Activated naive CD8-positive, alpha-beta T cell treated with anti-CD3 and anti-CD28 coated beads, Interleukin-2, amount 50 U/mL, for 24 hours (primary cell): ENCODE data around the gene CLCN1.

Experiments used
- ATAC-seq: fragments of 150-1000 bp; cut with Tn5 transposase; one replicate; pipeline ENCODE4 v1.10.0; 2021
- DNase-seq: peaks from one replicate; pipeline ENCODE4 v3.0.0; 2021
- H3K27ac Mint-ChIP-seq: one replicate; pipeline ENCODE4 v1.8.0; 2021; ENCODE audit warnings: mild to moderate bottlenecking, mixed read lengths
- H3K27me3 Mint-ChIP-seq: one replicate; pipeline ENCODE4 v1.8.0; 2021; ENCODE audit warnings: mixed read lengths
- H3K36me3 Mint-ChIP-seq: one replicate; pipeline ENCODE4 v1.8.0; 2021; ENCODE audit warnings: low read depth, mixed read lengths
- H3K4me1 Mint-ChIP-seq: one replicate; pipeline ENCODE4 v1.8.0; 2021; ENCODE audit warnings: mixed read lengths
- H3K4me3 Mint-ChIP-seq: one replicate; pipeline ENCODE4 v1.8.0; 2021; ENCODE audit warnings: mild to moderate bottlenecking, moderate library complexity, mixed read lengths
- H3K9me3 Mint-ChIP-seq: one replicate; pipeline ENCODE4 v1.8.0; 2021; ENCODE audit warnings: mixed read lengths

CLCN1 gene

GRCh38 chr7:143334244-143334643, 18.3 kb downstream of the CLCN1 start:
- DNase-seq (no peak), ATAC-seq (no peak)
- Mint-ChIP-seq H3K27ac (no peak overlapping the region), H3K4me3 (no peak overlapping the region), H3K4me1 (no peaks in the 10 kb centered on the region), H3K9me3 (no peaks in the 10 kb centered on the region), H3K36me3 (no peaks in the 10 kb centered on the region), H3K27me3 (peaks cover 2% of the 10 kb centered on the region)

- Mint-ChIP-seq H3K4me3 (no peak overlapping the region), H3K4me1 (no peaks in the 10 kb centered on the region), H3K27me3 (peaks cover 2% of the 10 kb centered on the region), H3K9me3 (no peaks in the 10 kb centered on the region), H3K36me3 (no peaks in the 10 kb centered on the region), H3K27ac (no peak overlapping the region)
- ATAC-seq: no peak
- no peak for DNase-seq
Observed at GRCh38 chr7:143337216-143337615, 21.3 kb downstream of the CLCN1 start.

DNA sequence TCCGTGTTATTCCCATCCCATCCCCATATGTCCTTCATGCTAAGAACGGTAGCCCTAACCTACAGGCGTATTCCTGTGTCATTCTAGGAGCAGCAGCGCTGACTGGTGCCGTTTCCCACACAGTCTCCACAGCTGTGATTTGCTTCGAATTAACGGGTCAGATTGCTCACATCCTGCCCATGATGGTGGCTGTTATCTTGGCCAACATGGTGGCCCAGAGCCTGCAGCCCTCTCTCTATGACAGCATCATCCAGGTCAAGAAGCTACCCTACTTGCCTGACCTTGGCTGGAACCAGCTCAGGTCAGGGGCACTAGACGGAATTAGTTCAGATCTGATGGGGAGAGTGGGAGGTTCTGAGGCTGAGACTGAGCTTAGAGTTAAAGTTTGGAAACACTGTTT, 25.9 kb downstream of the CLCN1 start:
- Mint-ChIP-seq H3K27me3 (peaks cover 9% of the 10 kb centered on the region), H3K4me3 (no peak overlapping the region), H3K4me1 (peaks cover 8% of the 10 kb centered on the region), H3K9me3 (no peaks in the 10 kb centered on the region), H3K36me3 (no peaks in the 10 kb centered on the region), H3K27ac (no peak overlapping the region)
- DNase-seq (no peak), ATAC-seq (no peak)

- Mint-ChIP-seq H3K9me3 (no peaks in the 10 kb centered on the region), H3K36me3 (no peaks in the 10 kb centered on the region), H3K4me3 (no peak overlapping the region), H3K4me1 (peaks cover 8% of the 10 kb centered on the region), H3K27ac (no peak overlapping the region), H3K27me3 (peaks cover 12% of the 10 kb centered on the region)
- no peak for ATAC-seq
- no peak for DNase-seq
Observed at GRCh38 chr7:143343596-143343995, 27.7 kb downstream of the CLCN1 start.

- Mint-ChIP-seq H3K4me3 (peak overlapping the region; percentile 55), H3K27me3 (peaks cover 12% of the 10 kb centered on the region), H3K4me1 (peaks cover 8% of the 10 kb centered on the region), H3K27ac (no peak overlapping the region), H3K9me3 (no peaks in the 10 kb centered on the region), H3K36me3 (no peaks in the 10 kb centered on the region)
- DNase-seq (peak; percentile 73), ATAC-seq (peak; percentile 99)
Observed at GRCh38 chr7:143345428-143345900, 29.6 kb downstream of the CLCN1 start.

DNA sequence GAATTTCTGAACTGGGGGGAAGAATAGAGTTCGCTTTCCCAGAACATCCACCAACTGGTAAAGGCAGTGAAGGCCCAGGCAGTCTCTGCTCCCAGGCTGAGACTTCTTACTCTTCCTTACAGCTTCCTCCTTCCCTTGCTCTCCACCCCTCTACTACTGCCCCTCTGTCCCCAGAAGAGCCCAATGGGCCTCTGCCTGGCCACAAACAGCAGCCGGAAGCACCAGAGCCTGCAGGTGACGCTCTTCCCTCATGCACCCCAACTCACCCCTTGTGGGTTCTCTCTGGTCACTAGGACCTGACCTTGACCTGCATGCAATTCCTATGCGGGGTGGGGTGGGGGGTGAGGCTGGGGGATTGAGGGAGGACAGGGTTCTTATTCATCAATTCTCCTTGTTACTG, 30.1 kb downstream of the CLCN1 start:
- H3K4me1 Mint-ChIP-seq: peaks cover 8% of the 10 kb centered on the region
- no peak overlapping the region for H3K4me3 Mint-ChIP-seq
- H3K27me3 Mint-ChIP-seq: peaks cover 12% of the 10 kb centered on the region
- no peaks in the 10 kb centered on the region for H3K9me3 Mint-ChIP-seq
- H3K27ac Mint-ChIP-seq: no peak overlapping the region
- ATAC-seq (no peak), DNase-seq (no peak)
- no peaks in the 10 kb centered on the region for H3K36me3 Mint-ChIP-seq

GRCh38 chr7:143347950-143348349, 32.0 kb downstream of the CLCN1 start:
- Mint-ChIP-seq H3K27me3 (peaks cover 12% of the 10 kb centered on the region), H3K9me3 (no peaks in the 10 kb centered on the region), H3K4me1 (peaks cover 10% of the 10 kb centered on the region), H3K4me3 (no peak overlapping the region), H3K36me3 (no peaks in the 10 kb centered on the region), H3K27ac (no peak overlapping the region)
- DNase-seq (no peak), ATAC-seq (no peak)

DNA sequence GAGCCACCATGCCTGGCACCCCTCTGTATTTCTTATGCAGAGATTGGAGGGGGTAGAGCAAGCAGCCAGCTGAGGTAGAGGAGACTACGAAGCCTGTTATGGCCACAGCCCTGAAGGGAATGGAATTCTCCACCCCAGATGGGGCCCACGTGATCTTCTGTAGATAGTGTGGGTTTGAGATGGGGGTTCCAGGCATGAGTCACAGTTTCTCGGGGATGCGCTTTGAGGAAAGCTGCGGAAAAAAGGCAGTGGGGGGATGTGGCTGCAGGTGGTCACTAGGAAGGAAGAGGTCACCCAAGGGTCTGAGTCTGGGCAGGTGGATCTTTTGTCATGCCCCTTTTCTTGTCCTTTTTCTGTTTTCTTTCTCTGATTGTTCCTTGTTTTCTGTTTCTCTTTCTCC, 35.1 kb downstream of the CLCN1 start:
- Mint-ChIP-seq H3K4me3 (no peak overlapping the region), H3K9me3 (no peaks in the 10 kb centered on the region), H3K27ac (no peak overlapping the region), H3K4me1 (peaks cover 3% of the 10 kb centered on the region), H3K27me3 (peaks cover 8% of the 10 kb centered on the region), H3K36me3 (no peaks in the 10 kb centered on the region)
- DNase-seq (no peak), ATAC-seq (no peak)

GRCh38 chr7:143351574-143351973, 35.7 kb downstream of the CLCN1 start:
- Mint-ChIP-seq H3K9me3 (no peaks in the 10 kb centered on the region), H3K27me3 (peaks cover 5% of the 10 kb centered on the region), H3K4me1 (peaks cover 3% of the 10 kb centered on the region), H3K27ac (no peak overlapping the region), H3K36me3 (no peaks in the 10 kb centered on the region), H3K4me3 (no peak overlapping the region)
- no peak for ATAC-seq
- no peak for DNase-seq

- Mint-ChIP-seq H3K27ac (no peak overlapping the region), H3K36me3 (no peaks in the 10 kb centered on the region), H3K9me3 (no peaks in the 10 kb centered on the region), H3K4me1 (peaks cover 3% of the 10 kb centered on the region), H3K27me3 (no peaks in the 10 kb centered on the region), H3K4me3 (no peak overlapping the region)
- no peak for DNase-seq
- no peak for ATAC-seq
Observed at GRCh38 chr7:143352531-143353002, 36.7 kb downstream of the CLCN1 start.

DNA sequence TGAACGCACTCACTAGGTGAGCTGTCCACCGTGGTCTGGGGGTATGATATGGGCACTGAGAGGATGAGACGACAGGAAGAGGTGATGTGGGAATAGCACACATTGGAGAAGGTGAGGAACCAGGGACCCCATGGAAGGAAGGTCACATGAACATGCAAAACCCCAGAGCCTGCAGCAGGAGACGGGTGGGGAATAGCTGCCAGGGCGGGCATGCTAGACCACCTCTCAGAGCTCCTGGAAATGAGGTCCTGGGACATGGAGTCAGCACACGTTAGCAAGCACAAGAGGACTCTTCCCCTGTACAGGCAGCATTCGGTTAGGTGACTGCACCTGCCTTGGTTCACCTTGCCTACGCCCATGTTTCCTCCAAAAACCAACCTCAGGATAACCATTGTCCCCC, 38.5 kb downstream of the CLCN1 start:
- Mint-ChIP-seq H3K27ac (no peak overlapping the region), H3K27me3 (peaks cover 2% of the 10 kb centered on the region), H3K9me3 (no peaks in the 10 kb centered on the region), H3K4me1 (peaks cover 3% of the 10 kb centered on the region), H3K4me3 (no peak overlapping the region), H3K36me3 (no peaks in the 10 kb centered on the region)
- DNase-seq (no peak), ATAC-seq (no peak)

- H3K36me3 Mint-ChIP-seq: no peaks in the 10 kb centered on the region
- DNase-seq: no peak
- no peak overlapping the region for H3K4me3 Mint-ChIP-seq
- no peak for ATAC-seq
- H3K9me3 Mint-ChIP-seq: no peaks in the 10 kb centered on the region
- peaks cover 2% of the 10 kb centered on the region for H3K27me3 Mint-ChIP-seq
- H3K27ac Mint-ChIP-seq: no peak overlapping the region
- peaks cover 3% of the 10 kb centered on the region for H3K4me1 Mint-ChIP-seq
Observed at GRCh38 chr7:143354965-143355364, 39.1 kb downstream of the CLCN1 start.

DNA sequence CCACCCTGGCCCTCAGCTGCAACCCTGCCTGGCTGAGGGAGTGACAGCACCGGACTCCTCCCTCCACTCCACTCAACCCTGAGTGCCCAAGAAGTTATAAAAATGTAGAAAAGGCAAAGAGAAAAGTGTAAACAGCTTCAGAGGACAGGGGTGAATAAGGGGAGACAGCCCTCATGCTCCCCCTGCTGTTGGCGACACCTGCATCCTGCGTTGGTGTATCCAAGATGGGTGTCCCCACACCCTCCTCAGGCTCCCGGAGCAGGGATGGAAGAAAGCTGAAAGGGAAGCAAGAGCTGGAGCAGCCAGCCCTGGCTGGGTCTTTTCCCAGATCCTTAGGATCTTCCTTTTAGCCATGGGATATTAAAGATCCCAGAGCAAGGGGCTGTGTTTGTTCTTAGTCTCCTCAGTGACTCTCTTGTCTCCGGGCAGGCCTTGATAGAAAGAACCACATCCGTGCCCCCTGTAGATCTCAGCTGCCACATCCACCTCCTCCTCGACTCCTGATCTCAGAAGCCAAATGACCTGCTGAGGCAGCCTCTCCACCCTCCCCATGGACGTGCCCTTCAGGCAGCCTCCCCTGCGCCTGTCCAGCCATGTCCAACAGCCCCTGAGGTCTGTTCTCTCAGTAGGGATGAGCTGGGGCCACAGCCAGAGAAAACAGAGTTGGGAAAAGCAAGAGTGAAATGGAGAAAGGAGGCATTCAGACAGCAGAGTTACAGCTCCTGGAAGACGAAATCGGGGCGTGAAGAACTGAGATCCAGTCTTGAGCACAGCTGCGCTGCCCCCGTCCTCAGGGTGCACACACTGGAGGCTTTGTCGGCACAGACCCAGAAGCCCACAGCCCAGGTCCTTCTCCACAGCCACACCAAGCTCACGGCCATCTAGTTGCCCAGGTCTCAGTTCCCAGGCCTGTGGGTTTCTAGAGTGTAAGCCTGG, 39.8 kb downstream of the CLCN1 start:
- no peaks in the 10 kb centered on the region for H3K9me3 Mint-ChIP-seq
- DNase-seq: no peak
- H3K4me3 Mint-ChIP-seq: no peak overlapping the region
- H3K36me3 Mint-ChIP-seq: no peaks in the 10 kb centered on the region
- ATAC-seq: no peak
- peaks cover 3% of the 10 kb centered on the region for H3K4me1 Mint-ChIP-seq
- H3K27ac Mint-ChIP-seq: peak overlapping the region; percentile 47
- peaks cover 5% of the 10 kb centered on the region for H3K27me3 Mint-ChIP-seq

GRCh38 chr7:143356414-143357050, 40.6 kb downstream of the CLCN1 start:
- H3K36me3 Mint-ChIP-seq: no peaks in the 10 kb centered on the region
- peaks cover 1% of the 10 kb centered on the region for H3K4me1 Mint-ChIP-seq
- H3K9me3 Mint-ChIP-seq: no peaks in the 10 kb centered on the region
- no peak overlapping the region for H3K27ac Mint-ChIP-seq
- ATAC-seq (no peak), DNase-seq (no peak)
- no peak overlapping the region for H3K4me3 Mint-ChIP-seq
- H3K27me3 Mint-ChIP-seq: peaks cover 11% of the 10 kb centered on the region

DNA sequence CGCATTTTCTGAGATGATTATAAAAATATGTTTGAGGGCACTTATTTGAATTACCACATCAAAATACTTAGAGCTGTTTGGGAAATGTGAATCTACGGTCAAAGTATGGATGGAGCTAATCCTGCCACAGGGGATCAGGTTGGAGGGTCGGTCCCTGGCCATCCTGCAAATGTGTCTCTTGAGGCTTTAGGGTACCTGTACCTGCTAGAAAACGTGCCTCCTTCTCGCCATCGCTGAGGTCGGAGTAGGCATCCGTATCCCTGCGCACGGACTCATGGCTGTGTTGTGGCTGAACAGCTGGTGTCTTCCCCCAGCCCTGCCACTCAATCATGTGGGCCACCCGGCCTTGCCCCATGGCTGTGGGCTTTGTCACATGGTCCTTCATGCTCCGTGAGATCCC, 42.7 kb downstream of the CLCN1 start:
- H3K4me1 Mint-ChIP-seq: peaks cover 5% of the 10 kb centered on the region

More for the DNA sequence above, 42.7 kb downstream of the CLCN1 start:
- ATAC-seq: no peak
- H3K36me3 Mint-ChIP-seq: no peaks in the 10 kb centered on the region
- H3K27ac Mint-ChIP-seq: no peak overlapping the region
- H3K27me3 Mint-ChIP-seq: peaks cover 20% of the 10 kb centered on the region
- no peaks in the 10 kb centered on the region for H3K9me3 Mint-ChIP-seq
- no peak overlapping the region for H3K4me3 Mint-ChIP-seq
- DNase-seq: no peak
